Fibroblast of villous mesenchyme (primary cell): ENCODE measurements around the gene CUL9. TPM values are rescaled to one million over a fixed set of nuclear protein-coding genes. Genes with fewer than 3 reads are reported as not detected.

Experiments used
- DNase-seq: peaks from one replicate; pipeline ENCODE4 v3.0.0-alpha.2; 2010; ENCODE audit warnings: low read depth
- H3K4me3 ChIP-seq: 2 replicates; pipeline ENCODE4 v1.5.1; 2011; ENCODE audit warnings: low read depth, mild to moderate bottlenecking, low read length
- total RNA-seq: library from RNA; depleted of rRNA; stranded (reverse); fragments of >200 nt; gene quantifications from 2 replicates; pipeline ENCODE4 v1.2.3, GENCODE V29; 2012
- TF ChIP-seq, protein P1 (sequence below): IDR thresholded peaks from 2 replicates; pipeline ENCODE4 v1.5.1; 2012; ENCODE audit warnings: low read depth, mild to moderate bottlenecking, low read length; ENCODE audit not compliant: insufficient read depth

The CUL9 gene
- total RNA-seq, 1 donor: 23.3 TPM

GRCh38 chr6:43146261-43146660 lies 35.7 kb upstream of the CUL9 start:
- TF ChIP-seq, protein P1, sequence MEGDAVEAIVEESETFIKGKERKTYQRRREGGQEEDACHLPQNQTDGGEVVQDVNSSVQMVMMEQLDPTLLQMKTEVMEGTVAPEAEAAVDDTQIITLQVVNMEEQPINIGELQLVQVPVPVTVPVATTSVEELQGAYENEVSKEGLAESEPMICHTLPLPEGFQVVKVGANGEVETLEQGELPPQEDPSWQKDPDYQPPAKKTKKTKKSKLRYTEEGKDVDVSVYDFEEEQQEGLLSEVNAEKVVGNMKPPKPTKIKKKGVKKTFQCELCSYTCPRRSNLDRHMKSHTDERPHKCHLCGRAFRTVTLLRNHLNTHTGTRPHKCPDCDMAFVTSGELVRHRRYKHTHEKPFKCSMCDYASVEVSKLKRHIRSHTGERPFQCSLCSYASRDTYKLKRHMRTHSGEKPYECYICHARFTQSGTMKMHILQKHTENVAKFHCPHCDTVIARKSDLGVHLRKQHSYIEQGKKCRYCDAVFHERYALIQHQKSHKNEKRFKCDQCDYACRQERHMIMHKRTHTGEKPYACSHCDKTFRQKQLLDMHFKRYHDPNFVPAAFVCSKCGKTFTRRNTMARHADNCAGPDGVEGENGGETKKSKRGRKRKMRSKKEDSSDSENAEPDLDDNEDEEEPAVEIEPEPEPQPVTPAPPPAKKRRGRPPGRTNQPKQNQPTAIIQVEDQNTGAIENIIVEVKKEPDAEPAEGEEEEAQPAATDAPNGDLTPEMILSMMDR: no peak
- no peak overlapping the region for H3K4me3 ChIP-seq
- DNase-seq: no peak

DNA sequence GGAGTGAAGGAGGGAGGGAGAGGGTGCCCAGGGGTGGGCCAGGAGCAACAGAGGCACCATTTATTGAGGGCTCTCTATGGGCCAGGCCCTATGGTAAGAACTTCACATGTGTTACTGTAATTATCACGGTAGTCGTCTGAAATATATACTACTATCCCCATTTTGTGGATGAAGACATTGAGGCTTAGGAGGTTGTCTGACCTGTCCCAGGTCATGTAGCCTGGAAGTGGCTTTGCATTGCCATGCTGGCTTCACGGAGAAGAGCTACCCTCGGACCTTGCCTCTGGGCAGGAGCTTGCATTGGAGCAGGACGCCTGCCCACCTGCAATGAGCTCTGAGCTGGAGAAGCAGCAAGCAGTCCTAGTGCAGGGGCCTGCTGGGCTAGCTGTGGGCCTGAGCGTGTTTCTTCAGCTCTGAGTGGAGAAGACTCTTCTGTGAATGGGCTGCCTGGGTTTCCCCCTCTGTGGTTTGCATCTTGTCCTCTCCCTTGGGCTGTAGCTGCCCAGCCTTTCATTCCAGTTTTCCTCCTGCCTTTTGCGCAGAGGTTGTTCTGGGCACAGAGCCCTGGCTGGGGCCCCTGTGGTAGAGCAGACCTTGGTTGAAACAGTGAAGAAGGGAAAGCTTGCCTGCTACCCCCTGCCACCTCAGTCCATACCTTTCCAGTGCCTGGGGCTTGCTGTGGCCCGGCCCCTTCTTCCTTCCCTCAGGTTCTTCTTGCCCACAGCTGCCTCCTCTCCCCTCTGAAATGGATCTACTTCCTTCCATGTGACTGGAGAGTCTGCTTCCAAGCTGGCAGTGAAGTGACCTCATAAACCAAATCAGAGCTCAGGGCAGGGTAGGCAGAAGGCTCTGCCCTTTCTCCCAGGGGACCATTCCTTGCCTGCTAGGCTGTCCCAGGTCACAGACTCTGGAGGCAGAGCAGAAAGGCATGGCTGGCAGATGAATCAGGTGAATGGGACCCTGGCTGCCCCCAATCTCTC lies 35.0 kb upstream of the CUL9 start:
- H3K4me3 ChIP-seq: no peak overlapping the region
- no peak for DNase-seq
- TF ChIP-seq, protein P1: no peak

DNA sequence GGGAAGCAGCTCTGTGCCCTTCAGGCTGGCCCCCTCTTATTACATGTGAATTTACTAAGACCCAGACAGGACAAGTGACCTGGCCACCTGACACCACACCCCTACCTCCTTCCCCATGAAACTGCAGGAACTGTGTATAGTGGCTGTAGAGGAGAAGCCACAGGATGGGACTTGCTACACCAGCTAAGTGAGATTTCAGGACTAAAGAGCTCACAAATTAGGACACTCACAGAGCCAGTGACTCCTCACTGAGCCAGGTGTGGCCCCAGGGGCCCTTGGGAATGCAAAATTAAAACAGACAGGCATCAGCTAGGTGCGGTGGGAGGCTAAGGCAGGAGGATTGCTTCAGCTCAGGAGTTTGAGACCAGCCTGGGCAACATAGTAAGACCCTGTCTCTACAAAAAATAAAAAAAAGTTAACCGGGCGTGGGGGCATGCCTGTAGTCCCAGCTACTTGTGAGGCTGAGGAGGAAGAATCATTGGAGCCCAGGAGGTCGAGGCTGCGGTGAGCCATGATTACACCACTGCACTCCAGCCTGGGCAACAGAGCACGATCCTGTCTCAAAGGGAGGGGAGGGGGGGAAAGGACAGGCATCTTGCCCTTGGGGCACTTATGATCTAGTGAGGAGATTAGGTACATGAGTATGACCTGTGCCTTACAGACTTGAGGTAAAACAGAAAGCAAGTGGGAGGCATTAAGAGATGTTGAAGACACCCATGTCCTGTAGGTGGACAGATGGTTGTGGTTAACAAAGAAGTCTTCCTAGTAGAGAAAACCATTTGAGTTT lies 34.1 kb upstream of the CUL9 start:
- H3K4me3 ChIP-seq: no peak overlapping the region
- no peak for DNase-seq
- TF ChIP-seq, protein P1: no peak

DNA sequence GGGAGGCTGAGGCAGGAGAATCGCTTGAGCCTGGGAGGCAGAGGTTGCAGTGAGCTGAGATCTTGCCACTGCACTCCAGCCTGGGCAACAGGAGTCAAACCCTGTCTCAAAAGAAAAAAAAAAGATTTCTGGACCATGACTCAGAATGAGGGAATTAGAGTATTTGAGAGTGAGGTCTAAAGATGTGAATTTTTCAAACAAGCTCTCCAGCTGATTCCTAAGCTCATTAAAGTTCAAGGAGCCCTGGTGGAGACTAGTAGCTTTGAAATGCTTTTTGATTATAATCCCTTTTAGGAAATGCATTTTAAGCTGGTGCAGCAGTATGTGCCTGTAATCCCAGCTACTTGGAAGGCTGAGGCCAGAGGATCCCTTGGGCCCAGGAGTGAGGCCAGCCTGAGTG lies 32.7 kb upstream of the CUL9 start:
- DNase-seq: no peak
- TF ChIP-seq, protein P1: no peak

DNA sequence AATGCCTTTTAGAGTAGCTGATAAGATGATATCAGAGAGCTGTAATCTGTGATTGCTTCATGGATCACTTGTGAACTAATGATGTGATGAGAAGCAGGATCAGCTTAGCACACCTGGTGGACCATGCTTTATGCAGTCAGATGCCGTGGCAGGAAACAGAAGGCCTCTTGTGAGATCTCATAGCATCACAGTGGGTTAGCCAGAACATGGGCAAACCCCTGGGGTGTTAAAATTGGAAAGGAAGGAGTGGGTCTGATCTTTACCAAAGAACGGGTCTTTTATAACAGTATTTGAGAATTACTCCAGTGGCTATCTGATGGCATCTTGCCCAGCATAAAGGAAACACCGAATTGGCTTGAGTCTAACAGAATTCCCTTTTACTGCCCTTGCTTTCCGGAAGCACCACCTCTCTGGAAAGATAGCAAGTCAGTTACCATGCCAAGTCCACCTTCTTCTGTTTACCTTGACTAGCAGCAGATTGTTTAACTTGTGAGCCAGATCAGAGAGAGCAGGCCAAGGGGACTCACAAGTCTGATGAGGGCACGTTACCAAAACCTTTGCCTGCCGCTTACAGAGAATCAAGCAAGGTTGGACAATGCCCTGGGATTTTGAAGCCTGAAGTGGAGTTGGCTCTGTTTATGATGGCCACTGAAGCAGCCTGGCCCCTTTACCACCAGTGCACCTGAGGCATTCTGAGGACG lies 31.8 kb upstream of the CUL9 start:
- DNase-seq: no peak
- TF ChIP-seq, protein P1: no peak
- no peak overlapping the region for H3K4me3 ChIP-seq

More for the DNA sequence above, 32.7 kb upstream of the CUL9 start:
- H3K4me3 ChIP-seq: no peak overlapping the region

DNA sequence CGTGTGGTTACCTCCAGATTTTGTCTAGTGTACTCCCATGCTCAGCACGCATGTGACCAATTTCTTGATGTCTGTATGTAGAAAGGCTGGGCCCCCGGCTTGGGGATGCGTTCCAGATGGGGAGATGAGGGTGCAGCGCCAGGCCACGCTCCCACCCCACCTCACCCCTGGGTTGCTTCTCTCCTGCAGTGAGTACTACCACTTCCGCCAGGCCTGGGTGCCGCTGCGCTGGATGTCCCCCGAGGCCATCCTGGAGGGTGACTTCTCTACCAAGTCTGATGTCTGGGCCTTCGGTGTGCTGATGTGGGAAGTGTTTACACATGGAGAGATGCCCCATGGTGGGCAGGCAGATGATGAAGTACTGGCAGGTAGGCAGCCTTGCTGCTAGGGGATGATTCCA lies 22.4 kb upstream of the CUL9 start:
- no peak overlapping the region for H3K4me3 ChIP-seq
- DNase-seq: no peak
- TF ChIP-seq, protein P1: no peak
